CD4-positive, alpha-beta T cell treated with Interleukin-17A for 4 hours (primary cell): ENCODE data around the gene ACAD8.

Experiments
- DNase-seq: peaks from one replicate; pipeline ENCODE4 v3.0.0-alpha.2; 2020; ENCODE audit warnings: mixed read lengths

Gene ACAD8

GRCh38 chr11:134293119-134294113, 40.0 kb downstream of the ACAD8 start:
- no peak for DNase-seq

DNA sequence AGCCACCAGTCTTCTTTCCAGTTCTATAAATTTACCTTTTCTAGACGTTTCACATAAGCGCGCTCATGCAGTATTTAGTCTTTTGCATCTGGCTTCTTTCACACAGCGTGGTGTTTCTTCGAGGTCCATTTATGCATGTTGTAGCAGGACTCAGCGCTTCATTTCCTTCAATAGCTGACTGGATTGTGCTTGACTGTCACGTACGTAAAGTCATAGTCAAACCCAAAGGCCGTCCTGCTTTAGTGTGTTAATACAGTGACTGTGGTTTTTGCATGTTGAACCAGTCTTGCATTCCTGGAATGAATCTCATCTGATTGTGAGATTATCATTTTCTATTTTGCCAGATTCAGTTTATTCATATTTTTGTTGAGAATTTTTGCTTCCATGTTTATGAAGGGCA, 41.3 kb downstream of the ACAD8 start:
- no peak for DNase-seq

- no peak for DNase-seq
Measured at GRCh38 chr11:134312223-134312622, 58.9 kb downstream of the ACAD8 start.

DNA sequence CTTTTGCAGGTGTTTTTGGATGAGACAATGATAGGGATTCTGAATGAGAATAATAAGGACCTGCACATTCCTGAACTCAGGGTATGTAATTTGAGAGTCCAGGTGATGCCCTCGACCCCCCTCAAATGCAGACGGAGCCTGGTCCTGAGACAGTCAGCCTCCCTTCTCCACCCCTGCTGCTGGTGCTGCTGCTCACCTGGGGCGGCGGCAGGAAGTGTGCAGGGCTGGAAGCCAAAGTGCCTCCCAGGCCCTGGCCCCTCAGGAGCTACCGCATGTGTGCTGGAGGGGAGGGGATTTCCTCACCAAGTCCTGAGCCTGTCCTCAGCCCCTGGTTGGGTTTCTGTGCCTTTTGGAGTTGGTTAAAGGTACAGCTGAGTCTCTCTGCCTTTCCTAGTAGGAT, 59.4 kb downstream of the ACAD8 start:
- DNase-seq = no peak

GRCh38 chr11:134313379-134313778, 60.0 kb downstream of the ACAD8 start:
- no peak for DNase-seq

DNA sequence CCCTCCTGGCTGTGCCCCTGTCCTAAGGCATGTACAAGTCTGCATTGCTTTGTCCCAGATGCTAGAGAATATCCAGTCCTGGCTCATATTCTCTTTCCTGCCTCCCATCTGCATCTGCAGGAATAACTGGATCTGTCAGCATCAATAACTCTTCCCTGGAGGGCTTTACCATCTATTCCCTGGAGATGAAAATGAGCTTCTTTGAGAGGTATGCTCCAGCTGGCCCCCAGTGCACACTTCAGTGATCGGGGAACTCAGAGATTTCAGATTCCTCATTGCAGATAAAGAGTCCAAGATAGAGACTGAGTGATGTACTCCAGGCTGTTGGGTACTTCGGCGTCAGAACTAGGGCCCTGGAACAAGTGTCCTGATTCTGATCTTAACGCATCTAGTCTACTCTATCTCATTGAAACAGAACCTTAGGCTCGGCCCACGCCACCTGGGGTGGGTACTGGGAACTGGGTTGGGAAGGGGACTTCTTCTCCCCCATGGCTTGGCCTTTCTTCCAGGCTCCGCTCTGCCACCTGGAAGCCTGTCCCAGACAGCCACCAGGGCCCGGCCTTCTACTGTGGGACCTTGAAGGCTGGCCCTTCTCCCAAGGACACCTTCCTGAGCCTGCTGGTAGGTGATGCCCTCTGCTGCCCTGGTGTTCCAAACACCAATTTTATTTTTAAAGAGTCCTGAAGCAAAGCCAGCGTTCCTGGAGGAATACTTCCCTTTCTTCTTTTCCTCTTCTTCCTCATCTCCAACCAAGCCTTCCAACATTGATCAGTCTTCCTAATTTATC, 60.6 kb downstream of the ACAD8 start:
- DNase-seq = no peak
